ENCODE measurements around the gene SLC12A7.

DNA sequence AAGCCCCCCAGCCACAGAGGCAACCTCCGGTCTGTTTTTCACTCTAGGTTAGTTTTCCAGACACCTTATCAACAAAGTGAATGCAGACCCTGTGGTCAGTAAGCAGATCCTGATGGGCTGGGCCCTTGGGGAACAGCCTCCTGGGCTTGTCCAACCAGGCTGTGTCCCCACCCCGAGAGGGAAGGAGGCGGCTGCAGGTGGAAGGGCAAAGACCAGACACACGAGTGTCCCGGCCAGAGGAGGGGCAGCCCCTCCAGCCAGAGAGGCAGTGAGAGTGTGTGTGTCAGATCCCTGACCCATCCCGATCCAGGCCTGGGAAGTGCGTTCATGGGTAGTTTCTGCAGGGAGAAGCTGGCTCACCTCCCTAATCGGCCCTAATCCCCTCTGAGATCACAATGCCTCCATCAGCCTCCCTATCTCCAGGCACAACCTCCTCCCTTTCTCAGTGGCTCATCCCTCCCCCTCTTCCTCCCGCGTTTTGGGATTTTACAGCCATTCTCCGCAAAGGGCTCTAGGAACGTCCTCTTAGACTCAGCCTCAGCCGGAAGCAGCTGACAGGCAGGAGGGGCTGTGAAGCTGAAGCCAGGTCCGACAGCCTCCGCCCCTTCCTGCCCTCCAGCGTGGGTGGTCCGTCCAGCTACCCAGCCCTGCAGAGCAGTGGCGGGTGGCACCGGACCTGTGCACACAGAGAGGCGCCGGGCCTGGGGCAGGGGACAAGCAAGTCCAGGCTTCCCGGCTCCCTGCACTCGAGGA lies 9.7 kb downstream of the SLC12A7 start:
- TF ChIP-seq, protein P1, sequence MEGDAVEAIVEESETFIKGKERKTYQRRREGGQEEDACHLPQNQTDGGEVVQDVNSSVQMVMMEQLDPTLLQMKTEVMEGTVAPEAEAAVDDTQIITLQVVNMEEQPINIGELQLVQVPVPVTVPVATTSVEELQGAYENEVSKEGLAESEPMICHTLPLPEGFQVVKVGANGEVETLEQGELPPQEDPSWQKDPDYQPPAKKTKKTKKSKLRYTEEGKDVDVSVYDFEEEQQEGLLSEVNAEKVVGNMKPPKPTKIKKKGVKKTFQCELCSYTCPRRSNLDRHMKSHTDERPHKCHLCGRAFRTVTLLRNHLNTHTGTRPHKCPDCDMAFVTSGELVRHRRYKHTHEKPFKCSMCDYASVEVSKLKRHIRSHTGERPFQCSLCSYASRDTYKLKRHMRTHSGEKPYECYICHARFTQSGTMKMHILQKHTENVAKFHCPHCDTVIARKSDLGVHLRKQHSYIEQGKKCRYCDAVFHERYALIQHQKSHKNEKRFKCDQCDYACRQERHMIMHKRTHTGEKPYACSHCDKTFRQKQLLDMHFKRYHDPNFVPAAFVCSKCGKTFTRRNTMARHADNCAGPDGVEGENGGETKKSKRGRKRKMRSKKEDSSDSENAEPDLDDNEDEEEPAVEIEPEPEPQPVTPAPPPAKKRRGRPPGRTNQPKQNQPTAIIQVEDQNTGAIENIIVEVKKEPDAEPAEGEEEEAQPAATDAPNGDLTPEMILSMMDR (tag by site-specific recombination; IDR thresholded peaks at IDR 0.05) = no peak
- TF ChIP-seq ZBTB8A (tag by site-specific recombination; IDR thresholded peaks at IDR 0.05) = 0 out of 2 replicates have a peak, but pooled peaks have one; percentile 15
- no peak for TF ChIP-seq MZF1 (tag by site-specific recombination; IDR thresholded peaks at IDR 0.05; ENCODE audit: borderline replicate concordance)
- TF ChIP-seq, protein P2, sequence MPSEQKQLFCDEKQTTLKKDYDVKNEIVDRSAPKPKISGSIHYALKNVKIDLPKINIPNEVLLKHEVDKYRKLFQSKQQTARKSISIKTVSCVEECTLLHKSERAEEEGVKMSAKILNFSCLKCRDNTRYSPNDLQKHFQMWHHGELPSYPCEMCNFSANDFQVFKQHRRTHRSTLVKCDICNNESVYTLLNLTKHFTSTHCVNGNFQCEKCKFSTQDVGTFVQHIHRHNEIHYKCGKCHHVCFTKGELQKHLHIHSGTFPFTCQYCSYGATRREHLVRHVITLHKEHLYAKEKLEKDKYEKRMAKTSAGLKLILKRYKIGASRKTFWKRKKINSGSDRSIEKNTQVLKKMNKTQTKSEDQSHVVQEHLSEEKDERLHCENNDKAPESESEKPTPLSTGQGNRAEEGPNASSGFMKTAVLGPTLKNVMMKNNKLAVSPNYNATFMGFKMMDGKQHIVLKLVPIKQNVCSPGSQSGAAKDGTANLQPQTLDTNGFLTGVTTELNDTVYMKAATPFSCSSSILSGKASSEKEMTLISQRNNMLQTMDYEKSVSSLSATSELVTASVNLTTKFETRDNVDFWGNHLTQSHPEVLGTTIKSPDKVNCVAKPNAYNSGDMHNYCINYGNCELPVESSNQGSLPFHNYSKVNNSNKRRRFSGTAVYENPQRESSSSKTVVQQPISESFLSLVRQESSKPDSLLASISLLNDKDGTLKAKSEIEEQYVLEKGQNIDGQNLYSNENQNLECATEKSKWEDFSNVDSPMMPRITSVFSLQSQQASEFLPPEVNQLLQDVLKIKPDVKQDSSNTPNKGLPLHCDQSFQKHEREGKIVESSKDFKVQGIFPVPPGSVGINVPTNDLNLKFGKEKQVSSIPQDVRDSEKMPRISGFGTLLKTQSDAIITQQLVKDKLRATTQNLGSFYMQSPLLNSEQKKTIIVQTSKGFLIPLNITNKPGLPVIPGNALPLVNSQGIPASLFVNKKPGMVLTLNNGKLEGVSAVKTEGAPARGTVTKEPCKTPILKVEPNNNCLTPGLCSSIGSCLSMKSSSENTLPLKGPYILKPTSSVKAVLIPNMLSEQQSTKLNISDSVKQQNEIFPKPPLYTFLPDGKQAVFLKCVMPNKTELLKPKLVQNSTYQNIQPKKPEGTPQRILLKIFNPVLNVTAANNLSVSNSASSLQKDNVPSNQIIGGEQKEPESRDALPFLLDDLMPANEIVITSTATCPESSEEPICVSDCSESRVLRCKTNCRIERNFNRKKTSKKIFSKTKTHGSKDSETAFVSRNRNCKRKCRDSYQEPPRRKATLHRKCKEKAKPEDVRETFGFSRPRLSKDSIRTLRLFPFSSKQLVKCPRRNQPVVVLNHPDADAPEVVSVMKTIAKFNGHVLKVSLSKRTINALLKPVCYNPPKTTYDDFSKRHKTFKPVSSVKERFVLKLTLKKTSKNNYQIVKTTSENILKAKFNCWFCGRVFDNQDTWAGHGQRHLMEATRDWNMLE (tag by site-specific recombination; conservative IDR thresholded peaks at IDR 0.05; ENCODE audit: low read depth) = no peak
- TF ChIP-seq PRDM1 (tag by site-specific recombination; IDR thresholded peaks at IDR 0.05) = no peak
- TF ChIP-seq ZNF776 (tag by site-specific recombination; IDR thresholded peaks at IDR 0.05; ENCODE audit: borderline replicate concordance) = no peak
- no peak for TF ChIP-seq ZNF335 (tag by site-specific recombination; conservative IDR thresholded peaks at IDR 0.05)
- no peak for TF ChIP-seq ZNF184 (tag by site-specific recombination; IDR thresholded peaks at IDR 0.05)
- TF ChIP-seq ZNF169 (tag by site-specific recombination; IDR thresholded peaks at IDR 0.05) = no peak
- no peak for TF ChIP-seq MYNN (tag by site-specific recombination; IDR thresholded peaks at IDR 0.05; ENCODE audit: borderline replicate concordance)
- TF ChIP-seq REPIN1 (tag by site-specific recombination; IDR thresholded peaks at IDR 0.05; ENCODE audit: low read depth) = no peak
- TF ChIP-seq ZNF544 (tag by site-specific recombination; IDR thresholded peaks at IDR 0.05) = no peak
- no peak for TF ChIP-seq ZFP41 (tag by site-specific recombination; IDR thresholded peaks at IDR 0.05; ENCODE audit: borderline replicate concordance)
- TF ChIP-seq GLIS1 (tag by site-specific recombination; IDR thresholded peaks at IDR 0.05) = no peak
